HG02938 (cell line): ENCODE results near the gene PSME1.

Source experiments
- ATAC-seq: cut with Tn5 transposase; IDR thresholded peaks from one replicate; pipeline ENCODE4 v1.9.1; 2021; ENCODE audit warnings: mild to moderate bottlenecking, moderate library complexity; ENCODE audit not compliant: unreplicated experiment

The PSME1 gene

GRCh38 chr14:24127673-24128072, 8.3 kb upstream of the PSME1 start:
- no peak for ATAC-seq

- ATAC-seq, result no peak
Measured at GRCh38 chr14:24129410-24129998, 6.5 kb upstream of the PSME1 start.

GRCh38 chr14:24130380-24130716, 5.6 kb upstream of the PSME1 start, which contains the start of gene FITM1:
FITM1 (plus strand) TSS chr14:24130659; CDS start chr14:24131564, 905 bp downstream.
- ATAC-seq, result no peak

GRCh38 chr14:24130717-24131548, 5.1 kb upstream of the PSME1 start:
- no peak for ATAC-seq

DNA sequence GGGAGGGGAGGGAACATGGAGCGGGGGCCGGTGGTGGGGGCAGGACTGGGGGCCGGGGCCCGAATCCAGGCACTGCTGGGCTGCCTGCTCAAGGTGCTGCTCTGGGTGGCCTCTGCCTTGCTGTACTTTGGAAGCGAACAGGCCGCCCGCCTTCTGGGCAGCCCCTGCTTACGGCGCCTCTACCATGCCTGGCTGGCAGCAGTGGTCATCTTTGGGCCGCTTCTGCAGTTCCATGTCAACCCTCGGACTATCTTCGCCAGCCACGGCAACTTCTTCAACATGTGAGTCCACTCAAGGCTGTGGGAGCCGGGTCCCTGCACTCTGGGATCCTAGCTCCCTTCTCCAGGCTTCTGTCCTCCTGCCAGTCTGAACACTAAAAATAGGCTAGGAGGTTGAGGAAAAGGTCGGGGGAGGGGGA, 4.4 kb upstream of the PSME1 start:
- ATAC-seq, result no peak

GRCh38 chr14:24132061-24132685, 3.8 kb upstream of the PSME1 start:
- no peak for ATAC-seq

DNA sequence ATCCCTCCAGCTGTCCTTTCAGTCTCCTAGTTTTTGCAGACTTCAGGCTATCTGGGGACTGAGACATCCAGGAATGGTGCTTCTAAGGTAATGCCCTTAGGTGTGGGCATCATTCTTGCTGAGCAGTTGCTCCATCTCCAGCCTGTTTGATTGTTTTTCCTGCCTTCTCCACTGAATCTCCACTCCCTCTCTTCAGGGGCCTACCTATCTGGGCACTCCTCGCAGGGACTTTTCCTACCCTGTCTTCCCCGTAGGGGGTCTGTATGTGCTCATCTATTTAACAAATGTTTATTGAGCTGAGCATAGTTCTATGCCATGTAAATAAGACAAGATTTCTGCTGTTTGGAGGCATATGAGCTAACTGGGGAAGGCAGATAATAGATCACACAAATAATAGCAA, 3.0 kb upstream of the PSME1 start:
- ATAC-seq, result no peak

- no peak for ATAC-seq
Measured at GRCh38 chr14:24133735-24134134, 2.3 kb upstream of the PSME1 start.

- ATAC-seq, result no peak
Measured at GRCh38 chr14:24135584-24135833, 485 bp upstream of the PSME1 start.

DNA sequence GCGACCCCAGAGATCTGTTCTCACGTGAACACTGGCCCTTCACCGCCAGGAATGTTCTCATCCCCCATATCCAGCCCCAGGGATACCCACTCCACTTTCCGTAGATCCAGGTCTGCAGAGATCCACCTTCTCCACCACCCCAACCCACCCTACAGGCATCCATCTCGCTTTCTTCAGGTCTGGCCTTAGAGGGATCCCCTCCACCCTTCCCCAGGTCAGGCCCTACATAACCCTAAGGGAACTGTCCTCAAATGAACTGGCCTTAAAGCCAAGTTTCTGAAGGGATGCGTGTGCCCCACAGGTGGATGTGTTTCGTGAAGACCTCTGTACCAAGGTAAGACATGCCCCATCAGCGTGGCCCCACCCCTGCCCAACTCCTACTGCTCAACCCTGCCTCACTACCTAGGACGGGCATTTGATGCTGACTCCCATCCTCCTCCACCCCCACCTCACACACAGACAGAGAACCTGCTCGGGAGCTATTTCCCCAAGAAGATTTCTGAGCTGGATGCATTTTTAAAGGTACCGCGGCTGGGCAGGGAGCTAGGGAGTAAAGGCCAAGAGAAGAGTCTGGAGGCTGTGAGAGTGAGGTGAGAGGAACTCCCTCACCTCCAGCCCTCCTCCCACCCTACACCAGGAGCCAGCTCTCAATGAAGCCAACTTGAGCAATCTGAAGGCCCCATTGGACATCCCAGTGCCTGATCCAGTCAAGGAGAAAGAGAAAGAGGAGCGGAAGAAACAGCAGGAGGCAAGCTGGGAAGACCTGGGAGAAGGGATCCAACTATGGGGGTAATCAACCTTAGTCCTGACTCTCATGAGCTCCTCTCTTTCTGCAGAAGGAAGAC, 912 bp downstream of the PSME1 start:
- ATAC-seq, result no peak

- no peak for ATAC-seq
Measured at GRCh38 chr14:24137529-24138395, 1.8 kb downstream of the PSME1 start.

DNA sequence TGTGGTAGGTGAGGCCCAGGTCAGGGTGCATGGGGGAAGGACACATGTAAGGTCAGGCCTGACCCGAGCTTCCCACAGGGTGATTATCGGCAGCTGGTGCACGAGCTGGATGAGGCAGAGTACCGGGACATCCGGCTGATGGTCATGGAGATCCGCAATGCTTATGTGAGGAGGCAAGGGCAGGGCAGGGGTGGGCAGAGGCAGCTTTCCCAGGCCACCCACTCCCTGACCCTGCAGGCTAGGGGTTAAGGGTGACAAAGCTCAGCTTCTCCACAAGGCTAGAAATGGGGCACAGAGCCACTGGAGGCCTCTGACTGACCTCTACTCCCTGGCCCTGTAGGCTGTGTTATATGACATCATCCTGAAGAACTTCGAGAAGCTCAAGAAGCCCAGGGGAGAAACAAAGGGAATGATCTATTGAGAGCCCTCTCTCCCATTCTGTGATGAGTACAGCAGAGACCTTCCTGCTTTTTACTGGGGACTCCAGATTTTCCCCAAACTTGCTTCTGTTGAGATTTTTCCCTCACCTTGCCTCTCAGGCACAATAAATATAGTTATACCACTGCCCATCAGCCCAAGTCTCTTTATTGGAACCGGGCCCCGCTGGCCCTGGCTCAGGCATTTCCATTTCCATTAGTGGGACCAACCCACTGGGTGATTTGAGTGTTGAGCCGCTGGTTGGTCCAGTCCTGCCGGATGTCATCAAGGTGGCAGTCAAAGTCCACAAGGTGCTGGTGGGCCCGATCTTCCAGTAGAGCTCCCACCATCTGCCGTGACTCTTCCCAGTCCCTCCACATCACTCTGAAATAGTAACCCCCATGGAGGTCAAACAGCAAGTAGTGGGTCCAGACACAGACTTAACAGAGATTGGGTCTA, 2.6 kb downstream of the PSME1 start:
- ATAC-seq, result no peak

- ATAC-seq, result no peak
Measured at GRCh38 chr14:24139272-24139934, 3.4 kb downstream of the PSME1 start.

DNA sequence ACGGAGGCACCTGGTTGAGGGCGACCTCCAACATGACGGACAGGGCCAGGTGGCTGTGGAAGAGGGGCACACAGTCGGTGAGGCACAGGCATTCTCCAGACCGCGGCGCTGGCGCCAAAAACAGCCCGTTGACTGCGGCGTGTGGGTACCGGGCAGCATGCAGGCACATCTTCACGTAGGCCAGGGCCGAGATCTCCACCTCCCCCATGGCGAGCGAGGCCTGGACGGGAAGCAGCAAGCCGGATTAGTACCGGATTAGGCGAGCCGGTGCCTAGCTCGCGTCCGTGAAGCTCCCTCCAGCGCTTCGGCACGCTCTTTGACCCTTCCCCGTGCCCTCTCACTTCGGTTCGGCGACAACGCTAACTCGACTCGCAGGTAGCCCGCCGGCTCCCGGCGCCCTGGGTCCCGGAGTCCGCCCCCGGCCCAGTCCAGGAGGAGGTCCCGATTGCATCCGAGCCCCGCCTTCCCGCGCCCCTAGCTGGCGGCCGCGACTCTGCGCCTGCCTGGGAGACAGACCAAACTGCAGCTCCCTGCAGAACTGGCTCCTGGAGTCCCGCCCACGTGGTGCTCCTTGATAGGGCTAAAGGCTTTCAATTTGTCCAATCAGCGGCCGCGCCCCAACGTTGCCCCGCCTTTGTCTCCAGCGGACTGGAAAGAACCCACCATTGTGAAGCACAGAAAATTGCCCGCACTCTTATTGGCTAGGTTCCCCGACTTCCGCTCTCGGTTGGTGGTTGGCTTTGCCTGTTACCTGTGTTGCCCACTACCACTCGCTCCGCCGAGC, 5.3 kb downstream of the PSME1 start, which contains the start of gene EMC9:
EMC9 (minus strand) TSS at position 495 of the 784 bp plus-strand sequence; CDS start at position 208, 287 bp downstream.
- ATAC-seq, result peak; percentile 86

GRCh38 chr14:24143511-24143910, 7.5 kb downstream of the PSME1 start:
- ATAC-seq, result no peak

DNA sequence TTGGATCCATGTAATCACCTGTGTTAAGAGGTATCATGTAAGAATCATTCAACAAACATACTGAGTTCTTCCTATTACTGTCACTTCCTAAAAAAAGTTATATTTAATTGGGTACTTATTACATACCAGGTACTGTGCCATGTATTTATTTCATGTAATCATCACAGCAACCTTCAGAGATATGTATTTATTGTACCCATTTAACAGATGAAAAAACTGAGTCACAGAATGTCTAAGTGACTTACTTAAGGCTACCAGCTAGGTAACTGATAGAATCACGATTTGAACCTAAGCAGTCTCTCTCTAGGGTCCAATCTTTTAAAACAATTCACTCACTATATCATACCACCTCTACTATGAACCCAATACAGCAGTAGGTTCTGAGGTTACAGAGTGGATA, 8.5 kb downstream of the PSME1 start:
- no peak for ATAC-seq

DNA sequence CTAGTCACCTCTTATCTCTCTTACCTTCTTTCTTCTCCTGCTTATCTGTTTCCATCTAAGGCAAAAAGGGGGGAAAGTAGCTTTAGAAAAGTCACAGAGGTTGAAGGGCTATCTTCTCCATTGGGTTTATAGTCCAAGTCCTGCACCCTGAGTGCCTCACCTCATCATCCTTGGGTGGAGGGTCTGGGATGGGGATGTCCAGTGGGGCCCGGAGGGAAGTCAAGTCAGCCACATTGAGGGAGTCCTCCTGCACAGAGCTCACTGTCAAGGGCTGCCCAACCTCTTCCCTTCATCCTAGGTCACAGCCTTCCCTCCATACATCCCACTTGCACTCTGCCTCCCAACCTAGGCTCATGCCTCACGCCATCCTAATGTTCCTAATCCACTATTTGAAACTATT, 9.2 kb downstream of the PSME1 start:
- ATAC-seq, result no peak
